H9 (cell line): ENCODE measurements around the gene CDK11A. TPM values are rescaled to one million over a fixed set of nuclear protein-coding genes. Genes with fewer than 3 reads are reported as not detected.
"Not testable (repeated sequence)": the region's sequence is repeated elsewhere in the genome, so short reads cannot be mapped to it uniquely, and the experiment has no call there.

Source experiments
- DNase-seq: peaks from one replicate; pipeline ENCODE4 v3.0.0-alpha.2; 2017
- H2AFZ ChIP-seq: one replicate; pipeline ENCODE4 v1.6.1; 2013; ENCODE audit warnings: mild to moderate bottlenecking, low read length, control low read depth, moderate library complexity
- H2AK5ac ChIP-seq: 2 replicates; pipeline ENCODE4 v1.6.1; 2013; ENCODE audit warnings: low read length, control low read depth, mixed read lengths; ENCODE audit not compliant: insufficient read length
- H2BK120ac ChIP-seq: one replicate; pipeline ENCODE4 v1.6.1; 2013; ENCODE audit warnings: low read depth, mild to moderate bottlenecking, low read length, control low read depth, inconsistent platforms; ENCODE audit not compliant: poor library complexity, severe bottlenecking
- H2BK12ac ChIP-seq: 2 replicates; pipeline ENCODE4 v1.6.1; 2013; ENCODE audit warnings: low read length, control low read depth, mixed read lengths, low read depth; ENCODE audit not compliant: insufficient read length
- H2BK15ac ChIP-seq: 2 replicates; pipeline ENCODE4 v1.6.1; 2013; ENCODE audit warnings: low read depth, low read length, control low read depth
- H2BK20ac ChIP-seq: one replicate; pipeline ENCODE4 v1.6.1; 2013; ENCODE audit warnings: low read depth, mild to moderate bottlenecking, low read length, control low read depth, inconsistent platforms; ENCODE audit not compliant: poor library complexity, severe bottlenecking
- H2BK5ac ChIP-seq: 2 replicates; pipeline ENCODE4 v1.6.1; 2013; ENCODE audit warnings: low read length, control low read depth, mixed read lengths; ENCODE audit not compliant: insufficient read length
- H3K14ac ChIP-seq: 2 replicates; pipeline ENCODE4 v1.6.1; 2013; ENCODE audit warnings: low read length, control low read depth; ENCODE audit not compliant: insufficient read depth
- H3K18ac ChIP-seq: 2 replicates; pipeline ENCODE4 v1.6.1; 2013; ENCODE audit warnings: low read depth, mild to moderate bottlenecking, mixed read lengths, low read length, control low read depth; ENCODE audit not compliant: insufficient read length
- H3K23ac ChIP-seq: 2 replicates; pipeline ENCODE4 v1.6.1; 2013; ENCODE audit warnings: low read length, control low read depth, mixed read lengths, low read depth; ENCODE audit not compliant: insufficient read length
- H3K23me2 ChIP-seq: 2 replicates; pipeline ENCODE4 v1.6.1; 2013; ENCODE audit warnings: low read depth, mild to moderate bottlenecking, mixed read lengths, low read length, control low read depth; ENCODE audit not compliant: insufficient read length, poor library complexity, severe bottlenecking
- H3K27ac ChIP-seq: 2 replicates; pipeline ENCODE4 v1.5.1; 2013; ENCODE audit warnings: low read length, control low read depth, mixed read lengths, low read depth; ENCODE audit not compliant: insufficient read length
- H3K27me3 ChIP-seq: 2 replicates; pipeline ENCODE4 v1.6.1; 2013; ENCODE audit warnings: low read length, control low read depth, inconsistent platforms; ENCODE audit not compliant: insufficient read depth
- H3K4ac ChIP-seq: 2 replicates; pipeline ENCODE4 v1.6.1; 2013; ENCODE audit warnings: low read depth, mild to moderate bottlenecking, control low read depth, inconsistent platforms, low read length, moderate library complexity
- H3K4me1 ChIP-seq: 2 replicates; pipeline ENCODE4 v1.6.1; 2013; ENCODE audit warnings: low read length, control low read depth, inconsistent platforms; ENCODE audit not compliant: insufficient read depth
- H3K4me2 ChIP-seq: 2 replicates; pipeline ENCODE4 v1.6.1; 2013; ENCODE audit warnings: low read length, control low read depth, mixed read lengths; ENCODE audit not compliant: insufficient read length, insufficient read depth
- H3K56ac ChIP-seq: 2 replicates; pipeline ENCODE4 v1.6.1; 2013; ENCODE audit warnings: low read depth, mild to moderate bottlenecking, mixed read lengths, low read length, control low read depth; ENCODE audit not compliant: insufficient read length
- H3K79me1 ChIP-seq: 2 replicates; pipeline ENCODE4 v1.6.1; 2013; ENCODE audit warnings: low read depth, mild to moderate bottlenecking, moderate library complexity, low read length, control low read depth, inconsistent platforms; ENCODE audit not compliant: insufficient read depth, poor library complexity, severe bottlenecking
- H3K79me2 ChIP-seq: 2 replicates; pipeline ENCODE4 v1.6.1; 2013; ENCODE audit warnings: low read length, control low read depth, inconsistent platforms; ENCODE audit not compliant: insufficient read depth
- H3K9ac ChIP-seq: 2 replicates; pipeline ENCODE4 v1.6.1; 2013; ENCODE audit warnings: low read length, control low read depth, mixed read lengths; ENCODE audit not compliant: insufficient read length; ENCODE audit errors: extremely low read depth
- H3K9me3 ChIP-seq: one replicate; pipeline ENCODE4 v1.6.1; 2013; ENCODE audit warnings: low read depth, low read length, inconsistent platforms; ENCODE audit not compliant: control insufficient read depth
- H3T11ph ChIP-seq: one replicate; pipeline ENCODE4 v1.6.1; 2013; ENCODE audit warnings: mild to moderate bottlenecking, low read length, control low read depth, inconsistent platforms
- H4K20me1 ChIP-seq: one replicate; pipeline ENCODE4 v1.6.1; 2013; ENCODE audit not compliant: control insufficient read depth, insufficient read length, insufficient read depth
- H4K5ac ChIP-seq: 2 replicates; pipeline ENCODE4 v1.6.1; 2013; ENCODE audit warnings: low read depth, mild to moderate bottlenecking, mixed read lengths, low read length, control low read depth; ENCODE audit not compliant: insufficient read length
- H4K8ac ChIP-seq: replicated peaks from 2 replicates; pipeline ENCODE4 v1.6.1; 2013; ENCODE audit warnings: low read length, control low read depth, mixed read lengths, low read depth; ENCODE audit not compliant: insufficient read length
- H4K91ac ChIP-seq: 2 replicates; pipeline ENCODE4 v1.6.1; 2013; ENCODE audit warnings: low read depth, mild to moderate bottlenecking, moderate library complexity, mixed read lengths, low read length, control low read depth; ENCODE audit not compliant: insufficient read length
- H3K27ac Mint-ChIP-seq, 3 experiments: 2 replicates in 2 of 3; 3 replicates in 1 of 3; pipeline ENCODE4 v1.8.0; 2020 to 2021; ENCODE audit warnings: mixed read lengths in 3 of 3, mild to moderate bottlenecking in 1 of 3, moderate library complexity in 1 of 3
- H3K27me3 Mint-ChIP-seq: 2 replicates; pipeline ENCODE4 v1.8.0; 2021; ENCODE audit warnings: low read depth, mild to moderate bottlenecking, moderate library complexity, mixed read lengths
- H3K36me3 Mint-ChIP-seq, 3 experiments: 2 replicates in 2 of 3; 3 replicates in 1 of 3; pipeline ENCODE4 v1.8.0; 2020 to 2021; ENCODE audit warnings: low read depth in 3 of 3, mixed read lengths in 3 of 3; ENCODE audit not compliant: insufficient read depth in 1 of 3
- H3K4me1 Mint-ChIP-seq, 2 experiments: 2 replicates each; pipeline ENCODE4 v1.8.0; 2020; ENCODE audit warnings: mixed read lengths in 2 of 2
- H3K4me3 Mint-ChIP-seq, 2 experiments: 2 replicates in 1 of 2; 3 replicates in 1 of 2; pipeline ENCODE4 v1.8.0; 2020 to 2021; ENCODE audit warnings: mild to moderate bottlenecking in 2 of 2, mixed read lengths in 2 of 2, moderate library complexity in 1 of 2
- H3K9me3 Mint-ChIP-seq, 2 experiments: 2 replicates in 1 of 2; 3 replicates in 1 of 2; pipeline ENCODE4 v1.8.0; 2020; ENCODE audit warnings: mild to moderate bottlenecking in 2 of 2, mixed read lengths in 2 of 2, moderate library complexity in 1 of 2
- CTCF ChIP-seq: fragments of 200-600 bp; sonication (generic); conservative IDR thresholded peaks from 3 replicates; pipeline ENCODE4 v1.8.0; 2021; ENCODE audit warnings: antibody characterized with exemption, mild to moderate bottlenecking
- WGBS: extraction: QIAGEN DNeasy Blood & Tissue Kit; methylation state at CpG from one replicate; pipeline ENCODE4 v1.1.7; 2013; ENCODE audit warnings: missing lambda C conversion rate, low lambda C conversion rate, mixed read lengths; ENCODE audit not compliant: insufficient read length; ENCODE audit errors: extremely low coverage; 5-methylcytosine and 5-hydroxymethylcytosine counted together
- total RNA-seq: library from RNA; stranded (reverse); gene quantifications from 2 replicates; pipeline ENCODE4 v1.2.1, GENCODE V29; 2021

CDK11A gene
- total RNA-seq, 1 experiment from 2014 or later = 49.5 TPM

GRCh38 chr1:1730870-1731269, 6.7 kb upstream of the CDK11A start:
- DNase-seq = no peak
- Histone ChIP-seq H4K8ac (no peak overlapping the region), H3T11ph (no peak overlapping the region), H3K4me1 (no peaks in the 10 kb centered on the region), H2AK5ac (no peak overlapping the region), H3K4me2 (no peak overlapping the region), H3K4ac (no peak overlapping the region), H3K79me2 (no peaks in the 10 kb centered on the region), H3K23ac (no peak overlapping the region), H2BK5ac (no peak overlapping the region), H2AFZ (no peak overlapping the region), H3K27ac (no peak overlapping the region), H3K18ac (no peak overlapping the region), H3K79me1 (no peaks in the 10 kb centered on the region), H2BK20ac (no peak overlapping the region), H4K20me1 (no peaks in the 10 kb centered on the region), H3K14ac (no peak overlapping the region), H2BK12ac (no peak overlapping the region), H4K5ac (no peak overlapping the region), H2BK15ac (no peak overlapping the region), H3K27me3 (no peaks in the 10 kb centered on the region), H3K9me3 (no peaks in the 10 kb centered on the region), H3K56ac (no peak overlapping the region), H2BK120ac (no peak overlapping the region), H3K23me2 (no peaks in the 10 kb centered on the region), H3K9ac (no peak overlapping the region), H4K91ac (no peak overlapping the region)
- H3K27me3 Mint-ChIP-seq = no peaks in the 10 kb centered on the region
- TF ChIP-seq CTCF = no peak
- H3K27ac Mint-ChIP-seq = no peak overlapping the region
- peaks cover 7 to 33% (median 23%) of the 10 kb centered on the region in 3 experiments; a peak in 6 of 7 replicates for H3K36me3 Mint-ChIP-seq
- H3K9me3 Mint-ChIP-seq = no peaks in the 10 kb centered on the region
- H3K4me3 Mint-ChIP-seq = no peak overlapping the region
- no CpG with 5 or more reads among the region's 17 CpGs for WGBS
- H3K4me1 Mint-ChIP-seq = no peaks in the 10 kb centered on the region

DNA sequence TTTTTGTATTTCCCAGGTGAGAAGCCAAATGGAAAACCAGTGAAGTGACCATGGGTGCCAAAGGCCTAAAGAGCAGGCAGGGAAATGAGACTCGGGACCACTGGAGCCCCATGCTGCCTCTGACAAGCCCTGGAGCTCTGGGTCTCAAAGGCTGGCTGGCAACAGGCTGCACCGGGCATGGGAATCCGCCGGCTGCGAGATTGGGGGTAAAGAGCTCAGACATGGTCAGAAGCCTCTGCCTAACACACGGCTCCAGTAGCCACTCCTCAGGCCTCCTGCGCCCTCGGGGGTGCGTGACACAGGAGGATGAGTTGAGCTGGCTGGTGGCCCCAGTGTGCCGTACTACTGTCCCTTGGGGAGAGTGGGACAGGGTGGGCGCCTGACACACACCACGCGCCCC, 6.1 kb upstream of the CDK11A start:
- H2BK20ac ChIP-seq, H3K4ac ChIP-seq, H3K4me1 ChIP-seq, H3K27ac Mint-ChIP-seq, H3K56ac ChIP-seq, H3K9ac ChIP-seq, H2BK5ac ChIP-seq, H2BK12ac ChIP-seq, H3K4me3 Mint-ChIP-seq, H2BK120ac ChIP-seq, H3T11ph ChIP-seq, H3K9me3 Mint-ChIP-seq, H2AK5ac ChIP-seq, H3K23me2 ChIP-seq, H4K91ac ChIP-seq, H3K79me2 ChIP-seq, H3K79me1 ChIP-seq, H4K5ac ChIP-seq, H4K8ac ChIP-seq, H4K20me1 ChIP-seq, H2AFZ ChIP-seq, H3K4me1 Mint-ChIP-seq, H3K14ac ChIP-seq, H3K27me3 Mint-ChIP-seq, H3K23ac ChIP-seq, H3K4me2 ChIP-seq, H3K27me3 ChIP-seq, H3K27ac ChIP-seq, H3K18ac ChIP-seq, H3K9me3 ChIP-seq, DNase-seq, H2BK15ac ChIP-seq: not testable (repeated sequence)
- H3K36me3 Mint-ChIP-seq = peaks cover 7 to 29% (median 22%) of the 10 kb centered on the region in 3 experiments; a peak in 6 of 7 replicates
- no CpG with 5 or more reads among the region's 13 CpGs for WGBS
